Activated CD4-positive, alpha-beta T cell treated with anti-CD3 and anti-CD28 coated beads for 4 hours (primary cell): Measurements from ENCODE around the gene PLSCR4.
A peak's percentile ranks its signal among the peaks of the same experiment; 100 is the strongest.

Experiments
- DNase-seq, 2 donors: peaks; one replicate each; pipeline ENCODE4 v3.0.0-alpha.2; 2020

PLSCR4 gene

GRCh38 chr3:146189519-146190173 is 61.3 kb downstream of the PLSCR4 start:
- DNase-seq: peak in 1 of 2 donors; percentile 4

- DNase-seq: no peak
Observed at GRCh38 chr3:146187334-146187950, 63.5 kb downstream of the PLSCR4 start.

- DNase-seq: no peak
Observed at GRCh38 chr3:146184241-146185015, 66.5 kb downstream of the PLSCR4 start.

DNA sequence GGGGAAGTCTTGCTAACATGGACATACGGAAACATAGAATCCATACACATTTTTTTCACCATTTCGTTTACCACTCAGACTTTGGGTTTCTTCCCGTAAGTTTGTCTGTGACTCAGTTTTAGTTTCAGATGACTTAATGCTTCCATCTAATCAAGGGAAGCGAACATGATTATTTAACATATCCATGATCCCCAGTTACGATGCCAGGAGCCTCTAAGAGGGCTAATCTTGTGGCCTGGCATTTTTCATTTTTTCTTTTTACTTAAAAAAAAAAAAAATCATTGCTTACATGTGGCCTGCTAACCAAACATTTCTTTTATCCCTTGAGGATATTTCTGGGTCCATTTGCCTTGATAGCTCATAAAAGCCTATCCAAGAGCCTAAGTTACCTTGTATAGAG is 69.7 kb downstream of the PLSCR4 start:
- no peak for DNase-seq

DNA sequence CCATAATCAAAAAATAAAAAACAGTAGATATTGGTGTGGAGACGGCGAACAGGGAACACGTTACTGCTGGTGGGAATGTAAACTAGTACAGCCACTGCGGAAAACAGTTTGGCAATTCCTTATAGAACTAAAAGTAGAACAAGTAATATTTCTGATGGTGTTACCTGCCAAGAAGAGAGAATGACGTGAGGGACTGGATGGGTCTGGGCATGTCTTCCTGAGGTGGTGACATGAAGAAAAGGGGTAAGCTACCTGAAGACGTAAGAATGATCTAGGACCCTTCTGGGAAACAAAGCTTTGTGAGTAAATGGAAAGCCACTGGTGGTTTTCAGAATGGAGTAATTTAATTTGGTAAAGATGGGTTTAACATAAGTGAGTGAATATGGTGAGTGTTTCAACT is 70.5 kb downstream of the PLSCR4 start:
- no peak for DNase-seq

DNA sequence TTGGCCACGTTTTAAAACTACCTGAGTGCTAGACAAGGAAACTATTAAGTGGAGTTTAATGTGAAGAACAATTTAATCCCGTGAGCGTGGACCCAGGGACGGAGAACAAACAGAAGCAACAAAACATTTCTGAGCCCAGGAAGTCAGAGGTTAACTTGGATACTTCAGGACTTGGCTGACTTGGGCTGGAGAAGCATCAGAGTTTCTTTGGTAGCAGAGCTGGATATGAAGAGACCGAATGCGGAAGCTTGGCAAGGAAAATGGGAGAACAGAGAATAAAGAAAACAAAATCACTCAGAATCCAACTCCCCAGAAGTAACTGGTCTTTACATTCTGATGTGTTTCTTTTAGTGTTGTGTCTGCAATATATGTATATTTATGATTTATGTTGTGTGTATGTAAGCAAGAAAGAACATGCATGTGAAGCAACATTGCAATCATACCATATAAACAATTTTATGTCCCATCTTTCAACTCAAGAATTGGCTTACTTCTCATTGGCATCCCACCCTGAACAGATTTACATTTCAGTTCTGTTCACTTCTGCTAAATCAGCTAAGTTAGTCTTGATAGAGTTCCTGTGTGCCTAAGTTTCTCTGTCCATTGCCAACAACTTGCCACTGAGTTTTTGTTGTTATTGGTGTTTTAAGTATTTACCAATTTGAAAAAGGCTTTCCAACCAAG is 72.8 kb downstream of the PLSCR4 start:
- no peak for DNase-seq

DNA sequence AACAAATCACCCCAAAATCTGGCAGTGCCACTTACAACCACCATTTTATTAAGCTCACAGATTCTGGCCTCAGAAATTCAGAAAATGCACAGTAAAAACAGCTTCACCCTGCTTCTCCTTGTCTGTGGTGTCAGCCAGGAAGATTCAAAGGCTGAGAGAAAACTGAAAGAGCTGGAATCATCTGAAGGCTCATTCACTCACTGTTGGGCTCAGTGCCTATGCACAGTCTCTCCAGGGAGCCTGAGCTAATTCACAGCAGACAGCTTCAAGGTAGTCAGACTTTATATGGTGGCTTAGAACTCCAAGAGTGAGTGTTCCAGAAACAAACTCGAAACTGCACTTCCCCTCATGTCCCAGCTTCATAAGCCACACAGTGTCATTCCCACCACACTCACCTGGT is 73.4 kb downstream of the PLSCR4 start:
- DNase-seq: no peak

GRCh38 chr3:146177072-146177471 is 73.8 kb downstream of the PLSCR4 start:
- no peak for DNase-seq

- DNase-seq: no peak
Observed at GRCh38 chr3:146172586-146172985, 78.3 kb downstream of the PLSCR4 start.

GRCh38 chr3:146170591-146170990 is 80.3 kb downstream of the PLSCR4 start:
- DNase-seq: no peak

GRCh38 chr3:146169891-146170290 is 81.0 kb downstream of the PLSCR4 start:
- no peak for DNase-seq

DNA sequence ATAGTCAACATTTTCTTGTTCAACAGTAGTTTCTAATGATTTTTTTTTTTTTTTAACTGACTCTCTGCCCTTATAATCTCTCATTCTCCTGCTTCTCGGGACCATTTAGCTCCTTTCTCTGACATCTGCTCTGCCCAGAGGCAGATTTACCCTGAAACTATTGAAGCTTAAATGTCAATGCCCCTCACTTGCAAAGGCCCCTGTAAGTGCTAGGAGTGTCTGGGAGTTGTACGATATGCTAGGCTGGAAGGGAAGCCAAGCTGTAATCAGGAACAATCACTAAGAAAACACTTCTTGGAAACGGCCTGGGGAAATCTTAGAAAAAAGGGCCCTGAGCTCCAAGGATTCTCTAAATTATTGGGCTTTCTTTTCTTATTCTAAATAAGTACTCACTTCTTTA is 84.1 kb downstream of the PLSCR4 start:
- no peak for DNase-seq

- DNase-seq: no peak
Observed at GRCh38 chr3:146166415-146166821, 84.5 kb downstream of the PLSCR4 start.

- no peak for DNase-seq
Observed at GRCh38 chr3:146165877-146166276, 85.0 kb downstream of the PLSCR4 start.

GRCh38 chr3:146164971-146165769 is 85.7 kb downstream of the PLSCR4 start:
- no peak for DNase-seq

DNA sequence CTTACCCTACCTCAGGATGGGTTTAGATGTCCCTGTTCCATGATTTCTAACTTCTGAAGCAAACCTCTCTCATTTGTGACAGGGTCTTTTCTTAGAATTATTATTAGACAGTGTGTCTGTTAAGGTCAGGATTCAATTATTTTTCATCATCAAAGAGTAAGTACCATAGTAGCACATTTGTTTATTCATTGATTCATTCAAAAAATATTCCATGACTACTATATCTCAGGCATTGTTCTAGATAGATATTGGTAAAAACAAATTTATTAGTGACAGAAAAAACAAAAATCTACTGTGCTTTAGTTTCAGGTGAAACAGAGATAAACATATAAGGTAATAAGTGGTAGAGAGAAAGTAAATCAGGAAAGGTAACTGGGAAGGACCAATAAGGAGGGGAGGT is 86.4 kb downstream of the PLSCR4 start:
- no peak for DNase-seq

- DNase-seq: no peak
Observed at GRCh38 chr3:146164071-146164470, 86.8 kb downstream of the PLSCR4 start.

DNA sequence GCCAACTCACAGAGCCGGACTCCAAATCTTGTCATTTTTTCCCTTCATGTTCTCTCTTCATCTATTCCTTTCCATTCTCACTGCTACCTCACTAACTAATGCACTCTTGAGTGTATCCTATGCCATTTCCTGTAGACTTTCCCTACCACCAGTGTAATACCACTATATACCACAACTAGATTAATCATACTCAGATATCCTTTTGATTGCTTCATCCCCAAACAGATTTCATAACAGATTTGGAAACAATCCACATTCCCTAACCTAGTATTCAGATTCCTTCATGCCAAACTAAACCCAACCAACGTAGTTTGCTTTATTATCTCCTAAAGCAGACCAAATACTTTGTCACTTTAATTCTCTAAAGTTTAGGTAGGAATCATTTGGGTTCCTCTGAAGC is 87.3 kb downstream of the PLSCR4 start:
- no peak for DNase-seq

- DNase-seq: no peak
Observed at GRCh38 chr3:146162561-146162960, 88.3 kb downstream of the PLSCR4 start.

GRCh38 chr3:146161663-146162002 is 89.3 kb downstream of the PLSCR4 start:
- DNase-seq: no peak

GRCh38 chr3:146160964-146161662 is 89.8 kb downstream of the PLSCR4 start, which contains the start of gene PLOD2:
Gene PLOD2 (minus strand): TSS chr3:146161184. CDS start chr3:146160989, 195 bp downstream.
- peak in 1 of 2 donors; percentile 1 for DNase-seq
